ENCODE results near the gene MSRB1.

MSRB1 gene

GRCh38 chr16:1942810-1943726 lies at the start of gene MSRB1:
Gene MSRB1, minus strand, starts transcription at chr16:1943199. Its CDS starts 43 bp downstream, at chr16:1943156.
- H4K20me1 ChIP-seq (ENCODE audit: insufficient read depth, low read length): no peaks in the 10 kb centered on the region
- peak within 1 kb of the TSS; percentile 40 for H3K27ac ChIP-seq (ENCODE audit: low read depth, low read length, poor library complexity, severe bottlenecking)

GRCh38 chr16:1991948-1992703 lies 49.1 kb upstream of the MSRB1 start:
- no peaks in the 10 kb centered on the region for H4K20me1 ChIP-seq (ENCODE audit: insufficient read depth, low read length)
- peaks cover 6% of the 10 kb centered on the region; the same call in 1 of the 2 replicates for H3K27me3 ChIP-seq (ENCODE audit: insufficient read depth, low read length)
- no peaks in the 10 kb centered on the region for H3K79me2 ChIP-seq (ENCODE audit: insufficient read depth, low read length)
- H3F3A ChIP-seq (ENCODE audit: insufficient read depth, low read length): no peaks in the 10 kb centered on the region; the same call in 1 of the 2 replicates
- TF ChIP-seq EZH2 (IDR thresholded peaks at IDR 0.05; ENCODE audit: borderline replicate concordance, low read length) (no peak), CTCF (IDR thresholded peaks at IDR 0.05; ENCODE audit: low read length) (no peak)
- H3K4me2 ChIP-seq (ENCODE audit: low read length): peak overlapping the region; percentile 68
- peak overlapping the region; percentile 60 for H3K4me3 ChIP-seq (ENCODE audit: low read depth, low read length, poor library complexity, severe bottlenecking)
- H3K9ac ChIP-seq (ENCODE audit: low read length): peak overlapping the region; percentile 61
- H3K27ac ChIP-seq (ENCODE audit: low read depth, low read length, poor library complexity, severe bottlenecking): peak overlapping the region; percentile 48
- H3K9me2 ChIP-seq (ENCODE audit: low read depth, low read length): no peaks in the 10 kb centered on the region
- no peak overlapping the region for H2AFZ ChIP-seq (ENCODE audit: low read length)
- peaks cover 29% of the 10 kb centered on the region for H3K4me1 ChIP-seq (ENCODE audit: insufficient read depth, low read length, severe bottlenecking)
- H3K9me3 ChIP-seq (ENCODE audit: low read length): no peaks in the 10 kb centered on the region
- H3K36me3 ChIP-seq (ENCODE audit: insufficient read depth, low read length): peaks cover 9% of the 10 kb centered on the region

More at GRCh38 chr16:1942810-1943726, at the start of gene MSRB1:
- Histone ChIP-seq H3K4me2 (ENCODE audit: low read length) (peak within 1 kb of the TSS; percentile 78), H3K36me3 (ENCODE audit: insufficient read depth, low read length) (peaks cover 6% of the 10 kb centered on the region; the same call in 1 of the 2 replicates), H3F3A (ENCODE audit: insufficient read depth, low read length) (no peaks in the 10 kb centered on the region), H3K4me1 (ENCODE audit: insufficient read depth, low read length, severe bottlenecking) (peaks cover 14% of the 10 kb centered on the region), H3K9me2 (ENCODE audit: low read depth, low read length) (no peaks in the 10 kb centered on the region), H3K79me2 (ENCODE audit: insufficient read depth, low read length) (no peaks in the 10 kb centered on the region), H3K9me3 (ENCODE audit: low read length) (no peaks in the 10 kb centered on the region), H3K27me3 (ENCODE audit: insufficient read depth, low read length) (0 out of 2 replicates have a peak, but pooled peaks cover 6% of the 10 kb centered on the region), H2AFZ (ENCODE audit: low read length) (no peak within 1 kb of the TSS), H3K4me3 (ENCODE audit: low read depth, low read length, poor library complexity, severe bottlenecking) (peak within 1 kb of the TSS; percentile 77), H3K9ac (ENCODE audit: low read length) (peak within 1 kb of the TSS; percentile 78)
- TF ChIP-seq EZH2 (IDR thresholded peaks at IDR 0.05; ENCODE audit: borderline replicate concordance, low read length): no peak

- H3K9me3 ChIP-seq (ENCODE audit: low read length): no peaks in the 10 kb centered on the region
- H3K36me3 ChIP-seq (ENCODE audit: insufficient read depth, low read length): peaks cover 8% of the 10 kb centered on the region
- H3K9ac ChIP-seq (ENCODE audit: low read length): peak overlapping the region; percentile 61
- H3K4me2 ChIP-seq (ENCODE audit: low read length): peak overlapping the region; percentile 68
- H3K79me2 ChIP-seq (ENCODE audit: insufficient read depth, low read length): no peaks in the 10 kb centered on the region
- peaks cover 6% of the 10 kb centered on the region; the same call in 1 of the 2 replicates for H3K27me3 ChIP-seq (ENCODE audit: insufficient read depth, low read length)
- H3K4me3 ChIP-seq (ENCODE audit: low read depth, low read length, poor library complexity, severe bottlenecking): peak overlapping the region; percentile 60
- H3K27ac ChIP-seq (ENCODE audit: low read depth, low read length, poor library complexity, severe bottlenecking): peak overlapping the region; percentile 48
- no peak for TF ChIP-seq CTCF (IDR thresholded peaks at IDR 0.05; ENCODE audit: low read length)
- no peaks in the 10 kb centered on the region; the same call in 1 of the 2 replicates for H3F3A ChIP-seq (ENCODE audit: insufficient read depth, low read length)
- peaks cover 29% of the 10 kb centered on the region for H3K4me1 ChIP-seq (ENCODE audit: insufficient read depth, low read length, severe bottlenecking)
- H3K9me2 ChIP-seq (ENCODE audit: low read depth, low read length): no peaks in the 10 kb centered on the region
- no peak overlapping the region for H2AFZ ChIP-seq (ENCODE audit: low read length)
- no peaks in the 10 kb centered on the region for H4K20me1 ChIP-seq (ENCODE audit: insufficient read depth, low read length)
Measured at GRCh38 chr16:1991588-1991947, 48.6 kb upstream of the MSRB1 start.

Measured in OCI-LY1 (cell line).